Coronary artery (tissue), 2 donors: ENCODE results near the gene ARHGEF37.

ENCODE experiments used
- DNase-seq: peaks from one replicate; pipeline ENCODE4 v3.0.0-alpha.2; 2017; ENCODE audit warnings: low spot score
- H3K27ac ChIP-seq, 2 donors: fragments of 200-600 bp; sonication (generic); one replicate each; pipeline ENCODE4 v1.5.1; 2016 to 2019
- H3K4me3 ChIP-seq: fragments of 200-600 bp; sonication (generic); 2 replicates; pipeline ENCODE4 v1.5.1; 2016; ENCODE audit warnings: mild to moderate bottlenecking, moderate library complexity
- CTCF ChIP-seq: fragments of 200-600 bp; sonication (generic); IDR thresholded peaks from one replicate; pipeline ENCODE4 v1.5.1; 2019; ENCODE audit warnings: antibody characterized with exemption

Gene ARHGEF37

DNA sequence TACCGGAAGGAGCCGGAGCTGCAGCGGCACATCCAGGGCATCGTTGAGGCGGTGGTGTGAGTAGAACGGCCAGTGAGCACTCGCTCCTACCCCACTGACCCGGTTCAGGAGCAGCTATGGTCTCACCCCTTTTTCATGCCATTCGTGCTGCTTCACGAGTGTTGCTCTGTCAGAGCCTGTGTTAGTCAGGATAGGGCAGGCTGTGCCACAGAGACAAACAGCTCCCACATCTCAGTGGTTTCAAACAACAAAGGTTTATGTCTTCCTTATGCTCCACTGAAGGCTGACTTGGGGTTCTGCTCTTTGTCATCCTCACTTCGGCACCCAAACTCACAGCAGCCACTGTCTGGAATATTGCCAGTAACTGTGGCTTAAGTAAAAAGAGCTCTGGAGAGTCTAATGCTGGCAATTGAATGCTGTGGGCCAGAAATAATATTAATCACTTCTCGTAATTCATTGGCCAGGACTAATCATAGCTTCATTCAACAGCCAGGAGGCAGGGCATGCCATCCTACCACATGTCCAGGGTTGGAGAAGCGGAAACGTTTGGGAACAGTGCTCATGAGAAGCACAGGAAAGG is 28.4 kb downstream of the ARHGEF37 start:
- Histone ChIP-seq H3K27ac (no peak overlapping the region), H3K4me3 (no peak overlapping the region)
- TF ChIP-seq CTCF, result no peak
- no peak for DNase-seq

GRCh38 chr5:149610589-149611255 is 29.4 kb downstream of the ARHGEF37 start:
- no peak for TF ChIP-seq CTCF
- Histone ChIP-seq H3K27ac (no peak overlapping the region), H3K4me3 (no peak overlapping the region)
- no peak for DNase-seq

GRCh38 chr5:149611326-149611725 is 30.0 kb downstream of the ARHGEF37 start:
- no peak for TF ChIP-seq CTCF
- Histone ChIP-seq H3K4me3 (no peak overlapping the region), H3K27ac (no peak overlapping the region)
- DNase-seq, result no peak

- H3K27ac ChIP-seq, result no peak overlapping the region
- TF ChIP-seq CTCF, result no peak
- H3K4me3 ChIP-seq, result no peak overlapping the region
- DNase-seq, result no peak
Observed at GRCh38 chr5:149614034-149614907, 33.0 kb downstream of the ARHGEF37 start.

DNA sequence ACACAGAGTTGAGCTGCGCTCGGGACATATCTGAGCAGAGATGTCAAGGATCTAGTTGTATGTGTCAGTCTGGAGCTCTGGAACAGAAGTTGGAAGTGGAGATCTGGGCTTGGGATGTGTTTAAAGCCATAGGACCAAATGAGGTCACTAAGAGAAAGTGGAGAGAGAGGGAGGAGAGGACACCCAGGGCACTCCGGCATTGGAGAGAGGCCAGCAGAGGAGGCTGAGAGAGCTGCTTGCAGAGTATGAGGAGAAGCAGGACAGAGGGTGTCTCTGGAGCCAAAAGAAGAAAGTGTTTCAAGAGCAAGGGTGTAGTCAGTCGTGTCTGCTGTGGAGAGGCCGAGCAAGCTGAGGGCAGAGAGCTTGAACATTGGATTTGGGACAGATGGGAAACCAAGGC is 34.7 kb downstream of the ARHGEF37 start:
- TF ChIP-seq CTCF, result no peak
- no peak overlapping the region for H3K27ac ChIP-seq
- no peak for DNase-seq
- H3K4me3 ChIP-seq, result no peak overlapping the region

- no peak for DNase-seq
- no peak overlapping the region for H3K4me3 ChIP-seq
- TF ChIP-seq CTCF, result no peak
- H3K27ac ChIP-seq, result no peak overlapping the region
Observed at GRCh38 chr5:149616727-149617285, 35.5 kb downstream of the ARHGEF37 start.
